ENCODE data around the gene KNG1.
A peak's percentile ranks its signal among the peaks of the same experiment; 100 is the strongest.

The KNG1 gene

GRCh38 chr3:186713499-186713898, 3.7 kb upstream of the KNG1 start:
- no peak for DNase-seq

- DNase-seq: no peak
Observed at GRCh38 chr3:186719945-186720739, 3.0 kb downstream of the KNG1 start.

- peak; percentile 29 for DNase-seq
Observed at GRCh38 chr3:186722457-186722856, 5.3 kb downstream of the KNG1 start.

GRCh38 chr3:186724911-186725310, 7.8 kb downstream of the KNG1 start:
- no peak for DNase-seq

- no peak for DNase-seq
Observed at GRCh38 chr3:186732169-186732766, 15.1 kb downstream of the KNG1 start.

GRCh38 chr3:186742618-186743380, 25.6 kb downstream of the KNG1 start:
- DNase-seq: no peak

GRCh38 chr3:186743666-186744065, 26.5 kb downstream of the KNG1 start:
- no peak for DNase-seq

- DNase-seq: no peak
Observed at GRCh38 chr3:186746008-186746407, 28.8 kb downstream of the KNG1 start.

- DNase-seq: no peak
Observed at GRCh38 chr3:186750316-186750715, 33.2 kb downstream of the KNG1 start.

- no peak for DNase-seq
Observed at GRCh38 chr3:186751480-186751879, 34.3 kb downstream of the KNG1 start.

- DNase-seq: no peak
Observed at GRCh38 chr3:186754006-186754405, 36.8 kb downstream of the KNG1 start.

GRCh38 chr3:186754871-186755270, 37.7 kb downstream of the KNG1 start:
- no peak for DNase-seq

- no peak for DNase-seq
Observed at GRCh38 chr3:186757214-186757613, 40.1 kb downstream of the KNG1 start.

GRCh38 chr3:186757686-186758220, 40.6 kb downstream of the KNG1 start:
- DNase-seq: peak; percentile 88

GRCh38 chr3:186759231-186759930, 42.2 kb downstream of the KNG1 start:
- DNase-seq: no peak

GRCh38 chr3:186760141-186760833, 43.1 kb downstream of the KNG1 start:
- no peak for DNase-seq

GRCh38 chr3:186760897-186761447, 43.8 kb downstream of the KNG1 start:
- no peak for DNase-seq

- no peak for DNase-seq
Observed at GRCh38 chr3:186772281-186772694, 55.1 kb downstream of the KNG1 start.

GRCh38 chr3:186772701-186773417, 55.7 kb downstream of the KNG1 start:
- DNase-seq: no peak

GRCh38 chr3:186775999-186776398, 58.8 kb downstream of the KNG1 start:
- peak; percentile 29 for DNase-seq

GRCh38 chr3:186779204-186779603, 62.0 kb downstream of the KNG1 start:
- no peak for DNase-seq
